GM21529 (cell line): Measurements from ENCODE around the gene ZGPAT.
"Not testable (repeated sequence)": the region's sequence is repeated elsewhere in the genome, so short reads cannot be mapped to it uniquely, and the experiment has no call there.

Experiments
- ATAC-seq: cut with Tn5 transposase; IDR thresholded peaks from one replicate; pipeline ENCODE4 v1.9.1; 2021; ENCODE audit not compliant: unreplicated experiment

The ZGPAT gene

DNA sequence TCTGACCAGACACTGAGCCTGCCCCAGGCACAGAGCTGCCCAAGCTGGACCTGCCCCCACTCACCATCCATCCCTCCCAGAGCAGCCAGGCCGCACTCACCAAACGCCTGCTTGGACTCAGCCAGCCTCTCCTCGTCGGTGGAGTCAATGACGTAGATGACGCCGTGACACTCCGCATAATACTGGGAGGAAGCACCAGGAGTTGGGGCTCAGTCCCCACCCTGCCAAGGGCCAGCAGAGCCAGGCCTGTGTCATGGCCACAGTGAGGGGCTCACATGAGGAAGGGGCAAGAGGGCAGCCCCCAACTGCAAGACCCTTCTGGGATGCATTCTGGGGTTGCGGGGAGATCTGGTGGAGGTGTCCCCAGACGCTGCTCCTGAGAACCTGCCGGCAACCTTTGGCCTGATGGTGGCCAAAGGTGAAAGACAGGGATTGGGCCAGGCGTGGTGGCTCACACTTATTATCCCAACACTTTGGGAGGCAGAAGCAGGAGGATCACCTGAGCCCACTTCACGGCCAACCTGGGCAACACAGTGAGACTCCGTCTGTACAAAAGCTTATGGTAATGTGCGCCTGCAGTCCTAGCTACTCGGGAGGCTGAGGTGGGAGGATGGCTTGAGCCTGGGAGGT is 5.7 kb upstream of the ZGPAT start:
- no peak for ATAC-seq

DNA sequence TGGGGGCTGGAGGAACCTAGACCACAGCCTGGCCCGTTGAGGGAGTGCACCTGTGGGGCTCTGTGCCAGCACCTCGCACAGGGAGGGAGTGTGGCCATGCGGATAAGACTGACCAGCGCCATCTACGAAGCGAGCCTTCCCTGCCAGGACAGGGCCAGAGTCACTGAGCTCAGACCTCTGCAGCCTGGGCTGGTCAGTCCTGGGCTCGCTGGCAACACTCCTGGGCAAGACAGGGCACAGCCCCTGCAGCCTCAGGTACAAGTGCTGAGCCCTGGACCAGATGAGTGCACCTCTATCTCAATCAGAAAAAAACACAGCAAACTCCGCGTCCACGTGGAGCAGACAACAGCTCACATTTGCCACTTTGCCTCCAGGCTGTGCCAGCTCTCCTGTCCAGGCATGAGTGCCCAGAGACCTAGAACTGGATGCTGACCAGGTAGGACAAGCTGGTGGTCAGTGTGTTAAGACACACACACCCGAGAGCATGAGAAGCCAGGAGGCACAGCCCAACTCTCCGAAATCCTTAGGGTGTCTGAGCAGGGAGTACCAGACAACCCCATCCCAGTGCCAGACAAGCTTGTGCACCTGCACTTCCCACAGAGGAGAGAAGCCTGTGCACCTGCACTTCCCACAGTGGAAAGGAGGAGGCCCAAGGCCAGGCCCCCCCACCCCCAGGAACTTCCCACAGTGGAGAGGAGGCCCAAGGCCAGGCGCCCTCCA is 4.9 kb upstream of the ZGPAT start:
- ATAC-seq, result no peak

DNA sequence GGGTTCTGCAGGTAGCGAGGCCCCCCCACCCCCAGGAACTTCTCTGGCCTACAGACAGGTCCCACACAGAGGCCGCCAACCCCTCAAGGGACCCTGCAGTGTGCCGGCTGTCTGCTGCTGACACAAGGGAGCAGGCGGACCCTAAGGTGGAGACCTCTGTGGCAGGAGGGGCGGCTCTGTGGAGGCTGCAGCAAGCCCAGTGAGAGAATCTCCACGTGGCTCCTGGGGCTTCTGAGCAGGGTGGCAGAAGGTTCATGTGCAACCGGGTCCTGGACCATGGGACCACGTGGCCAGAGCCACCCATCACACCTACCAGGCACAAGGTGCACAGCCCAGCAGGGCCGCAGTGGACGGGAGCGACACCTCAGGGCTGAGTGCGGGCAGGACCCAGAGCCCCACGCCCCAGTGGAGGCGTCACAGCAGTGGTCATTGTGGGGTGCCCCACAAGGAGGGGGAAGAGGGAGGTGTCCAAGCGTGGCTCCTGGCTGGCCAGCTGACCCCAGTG is 4.3 kb upstream of the ZGPAT start:
- no peak for ATAC-seq

DNA sequence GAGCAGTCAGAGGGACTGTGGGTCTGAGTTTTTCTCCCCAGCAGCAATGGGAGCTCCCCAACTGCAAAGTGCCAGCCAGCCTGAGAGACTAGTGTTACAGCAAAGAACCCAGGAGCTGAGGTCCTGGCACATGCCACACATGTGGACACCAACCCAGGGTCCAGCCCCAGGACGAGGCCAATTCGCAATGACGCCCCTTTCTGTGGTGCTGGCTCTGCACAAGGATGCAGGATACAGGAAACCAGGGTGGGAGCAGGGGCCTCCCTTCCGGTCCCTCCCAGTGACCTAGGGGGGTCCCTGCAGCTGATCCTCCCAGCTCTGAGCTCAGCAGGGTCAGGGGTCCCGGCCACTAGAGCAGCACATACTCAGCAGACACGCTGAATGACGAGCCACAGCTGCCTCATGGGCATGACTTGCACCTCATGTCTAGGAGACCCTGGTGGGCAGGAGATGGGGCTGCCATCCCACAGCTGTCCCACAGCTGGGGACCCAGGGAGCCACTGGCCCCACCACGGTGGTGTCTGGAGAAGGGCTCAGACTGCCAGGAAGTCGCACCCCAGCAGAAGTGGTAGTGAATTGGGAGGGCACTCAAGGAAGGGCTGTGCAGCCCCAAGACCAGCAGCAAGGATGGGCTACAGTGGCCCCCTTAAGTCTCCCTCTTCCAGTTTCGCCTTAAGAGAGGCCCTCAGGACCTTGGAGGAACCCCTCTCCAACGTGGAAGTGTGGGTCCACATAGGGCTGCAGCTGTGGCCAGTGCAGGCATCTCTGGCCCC is 3.7 kb upstream of the ZGPAT start:
- ATAC-seq, result no peak

DNA sequence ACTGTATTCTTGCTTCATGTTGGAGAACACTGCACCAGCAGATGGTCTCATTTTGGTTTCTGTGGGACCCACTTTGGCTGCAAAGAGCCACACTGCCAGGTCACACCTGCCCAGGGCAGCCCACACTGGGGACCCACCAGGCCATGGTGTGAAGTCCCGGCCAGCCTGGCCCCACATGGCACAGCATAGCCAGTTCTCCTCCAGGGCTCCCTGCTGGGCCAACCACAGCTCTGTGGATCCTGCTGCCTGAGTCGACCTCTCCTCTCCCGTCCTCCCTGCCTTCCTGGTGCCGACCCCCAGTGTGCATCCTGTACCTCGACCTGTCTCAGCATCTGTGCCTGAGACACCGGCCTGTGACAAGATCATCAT is 3.1 kb upstream of the ZGPAT start:
- no peak for ATAC-seq

DNA sequence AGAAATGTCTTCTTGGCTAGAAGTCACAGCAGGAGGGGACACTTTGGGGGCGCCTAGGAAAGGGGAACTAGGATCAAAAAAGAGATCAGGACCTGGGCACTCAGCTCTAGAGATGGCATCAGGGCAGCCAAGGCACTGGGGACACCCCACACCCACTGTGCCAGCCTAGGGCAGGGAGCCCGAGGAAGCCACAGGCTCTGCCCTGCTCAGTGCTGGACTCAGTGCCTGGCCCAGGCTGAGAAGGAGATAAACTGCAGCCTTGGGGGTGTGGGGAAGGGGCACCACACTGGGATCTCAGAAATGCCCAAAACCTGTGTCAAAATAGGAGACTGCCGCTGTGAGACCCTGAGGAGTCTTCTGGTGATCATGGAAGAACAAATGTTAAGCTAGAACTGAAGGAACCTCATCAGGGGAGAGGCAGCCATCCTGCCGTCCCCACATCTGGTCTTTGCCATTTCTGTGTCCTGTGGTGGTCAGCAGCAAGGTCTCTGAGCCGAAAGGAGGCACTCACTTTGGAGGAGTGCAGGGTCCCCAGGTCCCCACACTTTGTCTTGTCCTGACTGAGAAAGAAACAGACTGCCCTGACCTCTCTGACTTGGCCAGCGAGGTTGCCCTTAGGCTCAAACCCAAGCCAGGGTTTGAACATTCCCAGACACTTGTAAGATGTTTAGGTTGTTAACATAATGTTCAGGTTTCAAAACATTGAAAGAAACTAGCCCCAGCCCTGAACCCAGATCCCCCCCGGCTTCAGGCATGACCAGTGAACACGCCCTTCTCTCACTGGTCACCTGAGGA is 2.4 kb upstream of the ZGPAT start:
- no peak for ATAC-seq

DNA sequence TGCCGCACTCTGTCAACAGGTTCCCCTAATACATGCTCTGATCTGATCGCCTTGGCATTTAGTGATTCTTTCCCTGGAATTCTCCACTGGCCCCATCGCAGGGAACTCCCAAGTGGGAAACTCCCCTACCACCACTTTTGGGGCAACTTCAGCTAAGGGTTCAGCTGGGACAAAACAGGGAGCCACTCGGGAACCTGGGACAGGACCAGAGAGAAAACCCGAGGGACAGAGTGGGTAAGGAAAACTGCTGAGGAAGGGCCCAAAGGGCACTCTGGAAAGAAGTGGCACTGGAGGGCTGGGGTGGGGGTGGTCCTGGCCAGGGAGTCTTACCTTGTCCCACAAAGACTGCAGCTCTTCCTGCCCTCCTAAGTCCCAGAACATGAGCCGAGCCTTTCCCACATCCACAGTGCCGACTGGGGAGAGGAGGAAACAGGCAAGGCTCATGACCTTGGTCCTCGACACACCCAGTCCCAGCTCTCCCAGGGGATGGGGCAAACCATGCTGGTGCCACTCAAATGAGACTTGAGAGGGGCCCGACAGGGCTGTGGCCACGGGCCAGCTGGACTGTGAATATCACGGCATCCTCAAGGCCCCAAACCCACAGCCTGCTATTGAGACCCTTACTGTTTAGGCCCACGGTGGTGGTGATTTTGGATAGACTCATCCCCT is 1.7 kb upstream of the ZGPAT start:
- ATAC-seq, result no peak

DNA sequence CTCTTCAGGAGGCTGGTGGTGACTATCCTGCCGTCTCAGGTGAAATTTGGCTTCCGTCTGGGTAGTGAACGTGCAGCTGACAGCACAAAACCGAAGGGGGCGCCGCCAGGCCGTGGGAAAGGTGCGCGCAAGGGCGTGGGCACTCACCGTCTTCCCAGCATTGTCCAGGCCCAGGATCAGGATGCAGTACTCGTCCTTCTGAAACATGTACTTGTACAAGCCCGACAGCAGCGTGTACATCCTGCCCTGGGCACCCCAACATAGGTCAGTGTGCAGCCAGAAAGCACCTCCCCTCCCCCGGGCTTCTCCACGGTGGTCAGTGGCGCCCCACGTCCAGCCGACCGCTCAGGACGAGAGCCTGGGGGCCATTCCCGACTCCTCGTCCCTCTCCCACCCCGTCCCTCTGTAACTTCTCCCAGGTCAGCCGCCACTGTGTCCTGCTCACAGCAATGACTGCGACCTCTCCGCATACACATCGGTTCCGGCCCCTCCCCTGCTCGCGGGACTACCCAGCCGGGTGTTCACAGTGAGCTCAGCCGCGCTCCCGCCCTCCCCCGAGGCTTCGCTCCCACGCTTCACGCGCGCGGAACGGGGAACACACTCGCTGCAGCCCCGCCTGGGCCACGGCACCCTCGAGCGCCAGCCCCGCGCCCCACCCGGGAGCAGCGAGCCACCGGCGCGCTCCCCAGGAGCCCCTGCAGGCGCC is 834 bp upstream of the ZGPAT start:
- peak; percentile 35 for ATAC-seq

DNA sequence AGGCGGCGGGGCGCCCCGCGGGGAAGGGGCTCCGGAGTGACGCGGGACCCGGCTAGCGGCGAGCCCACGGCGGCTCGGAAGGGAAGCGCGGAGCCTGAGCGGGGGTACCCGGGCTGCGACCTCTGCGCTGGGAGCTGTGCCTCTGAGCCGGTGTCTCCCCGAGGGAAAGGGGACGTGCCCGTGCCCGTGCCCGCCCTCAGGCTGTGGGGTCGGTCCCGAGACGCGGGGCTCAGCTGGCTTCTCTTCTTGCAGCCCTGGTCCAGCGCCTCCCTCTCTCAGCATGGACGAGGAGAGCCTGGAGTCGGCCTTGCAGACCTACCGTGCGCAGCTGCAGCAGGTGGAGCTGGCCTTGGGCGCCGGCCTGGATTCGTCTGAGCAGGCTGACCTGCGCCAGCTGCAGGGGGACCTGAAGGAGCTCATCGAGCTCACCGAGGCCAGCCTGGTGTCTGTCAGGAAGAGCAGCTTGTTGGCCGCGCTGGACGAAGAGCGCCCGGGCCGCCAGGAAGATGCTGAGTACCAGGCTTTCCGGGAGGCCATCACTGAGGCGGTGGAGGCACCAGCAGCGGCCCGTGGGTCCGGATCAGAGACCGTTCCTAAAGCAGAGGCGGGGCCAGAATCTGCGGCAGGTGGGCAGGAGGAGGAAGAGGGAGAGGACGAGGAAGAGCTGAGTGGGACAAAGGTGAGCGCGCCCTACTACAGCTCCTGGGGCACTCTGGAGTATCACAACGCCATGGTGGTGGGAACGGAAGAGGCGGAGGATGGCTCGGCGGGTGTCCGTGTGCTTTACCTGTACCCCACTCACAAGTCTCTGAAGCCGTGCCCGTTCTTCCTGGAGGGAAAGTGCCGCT is 686 bp downstream of the ZGPAT start:
- ATAC-seq, result peak; percentile 5

DNA sequence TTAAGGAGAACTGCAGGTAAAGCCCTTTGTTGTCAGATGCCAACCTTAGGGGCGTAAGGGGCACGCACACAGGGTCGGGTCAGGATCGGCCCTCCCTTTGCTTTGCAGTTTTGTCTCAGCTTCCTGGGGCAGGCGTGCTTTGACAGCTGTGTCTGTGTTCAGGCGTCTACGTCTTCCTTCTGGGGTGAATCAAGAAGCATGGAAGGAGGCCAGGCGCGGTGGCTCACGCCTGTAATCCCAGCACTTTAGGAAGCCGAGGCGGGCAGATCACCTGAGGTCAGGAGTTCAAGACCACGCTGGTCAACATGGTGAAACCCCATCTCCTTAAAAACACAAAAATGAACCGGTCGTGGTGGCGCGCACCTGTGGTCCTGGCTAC is 1.3 kb downstream of the ZGPAT start:
- ATAC-seq, result no peak

DNA sequence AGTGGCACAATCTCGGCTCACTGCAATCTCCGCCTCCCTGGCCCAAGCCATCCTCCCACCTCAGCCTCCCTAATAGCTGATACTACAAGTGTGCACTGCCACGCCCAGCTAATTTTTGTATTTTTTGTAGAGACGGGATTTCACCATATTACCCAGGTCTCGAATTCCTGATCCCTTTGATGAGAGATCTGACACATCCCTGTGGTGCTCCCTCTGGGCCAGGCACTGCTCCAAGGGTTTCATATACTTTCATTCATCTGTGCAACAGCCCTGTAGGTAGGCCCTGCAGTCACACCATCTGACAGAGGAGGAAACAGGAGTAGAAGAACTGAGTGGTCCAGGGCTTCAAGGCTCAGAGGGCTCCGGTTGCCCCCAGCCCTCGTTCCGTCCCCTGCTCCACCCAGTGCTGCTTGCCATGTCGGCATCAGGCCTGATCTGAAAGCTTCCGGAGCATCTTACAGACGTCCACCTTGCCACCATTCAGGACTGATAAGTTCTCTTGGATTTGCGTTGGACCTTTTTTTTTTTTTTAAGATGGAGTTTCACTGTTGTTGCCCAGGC is 3.3 kb downstream of the ZGPAT start:
- no peak for ATAC-seq

DNA sequence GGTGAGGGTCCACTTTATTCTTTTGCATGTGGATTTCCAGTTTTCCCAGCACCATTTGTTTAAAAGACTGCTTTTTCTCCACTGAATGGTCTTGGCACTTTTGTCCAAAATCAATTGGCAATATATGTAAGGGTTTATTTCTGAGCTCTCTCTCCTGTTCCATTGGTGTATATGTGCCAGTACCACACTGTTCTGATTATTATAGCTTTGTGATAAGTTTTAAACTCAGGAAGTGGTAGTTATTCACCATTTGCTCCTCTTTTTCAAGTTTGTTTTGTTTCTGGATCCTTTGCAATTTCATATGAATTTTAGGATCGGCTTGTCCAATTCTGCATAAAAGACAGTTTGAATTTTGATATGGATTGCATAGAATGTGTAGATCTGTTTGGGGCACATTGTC is 4.4 kb downstream of the ZGPAT start:
- no peak for ATAC-seq

DNA sequence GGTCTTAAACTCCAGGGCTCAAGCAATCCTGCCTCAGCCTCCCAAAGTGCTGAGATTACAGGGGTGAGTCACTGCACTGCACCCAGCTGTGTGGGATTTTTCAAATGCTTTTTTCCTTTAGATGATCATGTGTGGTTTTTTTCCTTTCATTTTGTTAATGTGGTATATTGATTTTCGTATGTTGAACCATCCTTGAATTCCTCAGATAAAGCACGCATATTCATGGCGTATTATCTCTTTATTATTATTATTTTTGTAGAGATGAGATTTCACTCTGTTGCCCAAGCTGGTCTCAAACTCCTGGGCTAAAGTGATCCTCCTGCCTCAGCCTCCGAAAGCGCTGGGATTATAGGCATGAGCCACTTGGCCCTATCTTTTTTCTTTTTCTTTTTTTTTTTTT is 7.0 kb downstream of the ZGPAT start:
- no peak for ATAC-seq

DNA sequence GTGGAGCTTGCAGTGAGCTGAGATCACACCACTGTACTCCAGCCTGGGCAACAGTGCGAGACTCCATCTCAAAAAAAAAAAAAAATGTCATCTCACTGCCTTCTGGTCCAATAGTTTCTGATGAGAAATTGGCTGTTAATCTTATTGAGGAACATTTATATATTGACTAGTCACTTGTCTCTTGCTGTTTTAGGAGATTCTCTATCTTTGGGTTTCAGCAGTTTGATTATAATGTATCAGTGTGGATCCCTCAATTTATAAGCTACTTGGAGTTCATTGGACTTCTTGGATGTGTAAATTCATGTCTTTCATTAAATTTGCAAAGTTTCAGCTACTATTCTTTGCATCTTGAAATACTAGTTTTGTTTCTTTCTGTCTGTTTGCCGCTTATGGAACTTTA is 11.2 kb downstream of the ZGPAT start:
- no peak for ATAC-seq

DNA sequence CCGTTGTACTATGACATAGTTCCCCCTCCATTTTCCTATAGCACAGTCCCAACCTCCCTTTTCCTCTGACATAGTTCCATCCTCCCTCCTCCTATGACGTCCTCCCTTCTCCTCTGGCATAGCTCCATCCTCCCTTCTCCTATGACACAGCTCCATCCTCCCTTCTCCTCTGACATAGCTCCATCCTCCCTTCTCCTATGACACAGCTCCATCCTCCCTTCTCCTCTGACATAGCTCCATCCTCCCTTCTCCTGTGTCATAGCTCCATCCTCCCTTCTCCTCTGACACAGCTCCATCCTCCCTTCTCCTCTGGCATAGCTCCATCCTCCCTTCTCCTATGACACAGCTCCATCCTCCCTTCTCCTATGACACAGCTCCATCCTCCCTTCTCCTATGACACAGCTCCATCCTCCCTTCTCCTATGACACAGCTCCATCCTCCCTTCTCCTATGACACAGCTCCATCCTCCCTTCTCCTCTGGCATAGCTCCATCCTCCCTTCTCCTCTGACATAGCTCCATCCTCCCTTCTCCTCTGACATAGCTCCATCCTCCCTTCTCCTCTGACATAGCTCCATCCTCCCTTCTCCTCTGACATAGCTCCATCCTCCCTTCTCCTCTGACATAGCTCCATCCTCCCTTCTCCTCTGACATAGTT is 15.3 kb downstream of the ZGPAT start:
- not testable (repeated sequence) for ATAC-seq

DNA sequence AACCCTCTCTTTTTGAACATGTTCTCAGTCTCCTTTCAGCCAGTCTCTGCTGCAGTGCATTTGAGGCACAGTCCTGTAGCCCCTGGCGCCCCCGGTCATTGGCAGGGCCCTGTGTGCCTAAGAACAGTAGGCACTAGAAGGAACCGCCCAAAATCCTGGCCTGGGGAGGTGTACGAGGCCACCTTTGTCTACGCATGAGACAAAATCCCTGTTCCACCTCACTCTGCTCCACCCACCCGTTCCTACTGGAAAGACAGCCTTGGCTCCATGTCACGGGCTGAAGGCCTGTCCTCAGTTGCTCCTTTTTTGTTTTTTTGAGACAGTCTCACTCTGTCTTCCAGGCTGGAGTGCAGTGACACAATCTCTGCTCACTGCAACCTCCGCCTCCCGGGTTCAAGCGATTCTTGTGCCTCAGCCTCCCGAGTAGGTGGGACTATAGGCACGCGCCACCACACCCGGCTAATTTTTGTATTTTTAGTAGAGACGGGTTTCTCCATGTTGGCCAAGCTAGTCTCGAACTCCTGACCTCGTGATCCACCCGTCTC is 22.4 kb downstream of the ZGPAT start:
- ATAC-seq, result not testable (repeated sequence)

DNA sequence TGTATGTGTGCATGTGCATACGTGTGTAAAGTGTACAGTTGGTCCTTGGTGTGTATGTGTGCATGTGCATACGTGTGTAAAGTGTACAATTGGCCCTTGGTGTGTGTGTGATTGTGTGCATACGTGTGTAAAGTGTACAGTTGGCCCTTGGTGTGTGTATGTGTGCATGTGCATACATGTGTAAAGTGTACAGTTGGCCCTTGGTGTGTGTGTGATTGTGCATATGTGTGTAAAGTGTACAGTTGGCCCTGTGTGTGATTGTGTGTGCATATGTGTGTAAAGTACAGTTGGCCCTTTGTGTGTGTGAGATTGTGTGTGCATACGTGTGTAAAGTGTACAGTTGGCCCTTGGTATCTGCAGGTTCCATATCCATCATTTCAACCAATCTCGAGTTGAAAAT is 23.6 kb downstream of the ZGPAT start:
- no peak for ATAC-seq
